GM23338 (cell line): ENCODE data around the gene SLC15A4. TPM values are rescaled to one million over a fixed set of nuclear protein-coding genes. Genes with fewer than 3 reads are reported as not detected.

Source experiments
- ATAC-seq: fragments of 200-7000 bp; cut with Tn5 transposase; 3 replicates; pipeline ENCODE4 v1.9.1; 2020
- DNase-seq: peaks from one replicate; pipeline ENCODE4 v3.0.0-alpha.2; 2015; ENCODE audit warnings: low spot score
- H2AFZ ChIP-seq: fragments of 200-600 bp; sonication (generic); 2 replicates; pipeline ENCODE4 v1.8.0; 2016; ENCODE audit warnings: antibody characterized with exemption, mild to moderate bottlenecking, moderate library complexity
- H3F3A ChIP-seq: fragments of 200-600 bp; sonication (generic); replicated peaks from 2 replicates; pipeline ENCODE4 v1.8.0; 2017; ENCODE audit warnings: antibody characterized with exemption, mixed run types, low read depth
- H3K27ac ChIP-seq: fragments of 200-600 bp; sonication (generic); 2 replicates; pipeline ENCODE4 v1.6.1; 2016; ENCODE audit warnings: low read depth
- H3K27me3 ChIP-seq: fragments of 200-600 bp; sonication (generic); 2 replicates; pipeline ENCODE4 v1.8.0; 2016; ENCODE audit warnings: mild to moderate bottlenecking, mixed run types, moderate library complexity; ENCODE audit not compliant: insufficient read depth
- H3K36me3 ChIP-seq: fragments of 200-600 bp; sonication (generic); 2 replicates; pipeline ENCODE4 v1.8.0; 2016; ENCODE audit warnings: mild to moderate bottlenecking; ENCODE audit not compliant: insufficient read depth
- H3K4me1 ChIP-seq: fragments of 200-600 bp; sonication (generic); 2 replicates; pipeline ENCODE4 v1.8.0; 2016; ENCODE audit warnings: mild to moderate bottlenecking, moderate library complexity; ENCODE audit not compliant: insufficient read depth
- H3K4me2 ChIP-seq: fragments of 200-600 bp; sonication (generic); 2 replicates; pipeline ENCODE4 v1.7.1; 2017; ENCODE audit warnings: mixed run types
- H3K4me3 ChIP-seq: fragments of 200-600 bp; sonication (generic); 2 replicates; pipeline ENCODE4 v1.6.1; 2016; ENCODE audit warnings: mixed run types
- H3K79me2 ChIP-seq: fragments of 200-600 bp; sonication (generic); replicated peaks from 2 replicates; pipeline ENCODE4 v1.8.0; 2017; ENCODE audit warnings: mild to moderate bottlenecking; ENCODE audit not compliant: insufficient read depth
- H3K9me2 ChIP-seq: fragments of 200-600 bp; sonication (generic); 2 replicates; pipeline ENCODE4 v1.8.0; 2017; ENCODE audit not compliant: insufficient read depth
- H4K20me1 ChIP-seq: fragments of 200-600 bp; sonication (generic); replicated peaks from 2 replicates; pipeline ENCODE4 v1.8.0; 2017; ENCODE audit warnings: mild to moderate bottlenecking; ENCODE audit not compliant: insufficient read depth
- H3K27ac Mint-ChIP-seq: 2 replicates; pipeline ENCODE4 v1.8.0; 2020; ENCODE audit warnings: inconsistent platforms, mild to moderate bottlenecking, moderate library complexity, mixed read lengths
- H3K27me3 Mint-ChIP-seq: 3 replicates; pipeline ENCODE4 v1.8.0; 2022; ENCODE audit warnings: low read depth, mild to moderate bottlenecking, moderate library complexity, mixed read lengths, inconsistent platforms; ENCODE audit not compliant: insufficient read depth, poor library complexity
- H3K36me3 Mint-ChIP-seq: 3 replicates; pipeline ENCODE4 v1.8.0; 2021; ENCODE audit warnings: low read depth, mild to moderate bottlenecking, inconsistent platforms, moderate library complexity, mixed read lengths
- H3K4me1 Mint-ChIP-seq: 3 replicates; pipeline ENCODE4 v1.8.0; 2020; ENCODE audit warnings: mild to moderate bottlenecking, inconsistent platforms, mixed read lengths
- H3K4me3 Mint-ChIP-seq: 3 replicates; pipeline ENCODE4 v1.8.0; 2021; ENCODE audit warnings: moderate library complexity, mild to moderate bottlenecking, inconsistent platforms, mixed read lengths
- H3K9me3 Mint-ChIP-seq: 3 replicates; pipeline ENCODE4 v1.8.0; 2020; ENCODE audit warnings: moderate library complexity, mild to moderate bottlenecking, inconsistent platforms, mixed read lengths
- EZH2 ChIP-seq: fragments of 200-600 bp; sonication (generic); IDR thresholded peaks from one replicate; pipeline ENCODE4 v1.8.0; 2017; ENCODE audit warnings: antibody characterized with exemption, mild to moderate bottlenecking, low read depth; ENCODE audit not compliant: unreplicated experiment
- EZH2phosphoT487 ChIP-seq: fragments of 200-600 bp; sonication (generic); IDR thresholded peaks from one replicate; pipeline ENCODE4 v1.8.1; 2018; ENCODE audit warnings: antibody characterized with exemption; ENCODE audit not compliant: unreplicated experiment
- JUNB ChIP-seq: IDR thresholded peaks from one replicate; pipeline ENCODE4 v1.6.1; 2016; ENCODE audit warnings: antibody characterized with exemption; ENCODE audit not compliant: unreplicated experiment
- polyA plus RNA-seq: library from polyadenylated mRNA; unstranded; fragments of >200 nt; fragmentation: Nextera tagmentation; extraction: Ambion mirVana; gene quantifications from 2 replicates; pipeline ENCODE4 v1.2.1, GENCODE V29; 2016
- total RNA-seq: library from RNA; depleted of rRNA; stranded (reverse); fragments of >200 nt; shearing (Covaris generic); gene quantifications from 2 replicates; pipeline ENCODE4 v1.2.3, GENCODE V29; 2014
- TF ChIP-seq, protein P1 (sequence below): IDR thresholded peaks from one replicate; pipeline ENCODE4 v1.6.1; 2018; ENCODE audit warnings: antibody characterized with exemption; ENCODE audit not compliant: unreplicated experiment
- TF ChIP-seq, protein P2 (sequence below): fragments of 250-450 bp; sonication (Bioruptor Pico); IDR thresholded peaks from 2 replicates; pipeline ENCODE4 v1.5.0; 2020; ENCODE audit warnings: mild to moderate bottlenecking, moderate library complexity

The SLC15A4 gene
- total and polyA plus RNA-seq, 2 experiments from 2014 or later, result 7.7 to 30.3 TPM

DNA sequence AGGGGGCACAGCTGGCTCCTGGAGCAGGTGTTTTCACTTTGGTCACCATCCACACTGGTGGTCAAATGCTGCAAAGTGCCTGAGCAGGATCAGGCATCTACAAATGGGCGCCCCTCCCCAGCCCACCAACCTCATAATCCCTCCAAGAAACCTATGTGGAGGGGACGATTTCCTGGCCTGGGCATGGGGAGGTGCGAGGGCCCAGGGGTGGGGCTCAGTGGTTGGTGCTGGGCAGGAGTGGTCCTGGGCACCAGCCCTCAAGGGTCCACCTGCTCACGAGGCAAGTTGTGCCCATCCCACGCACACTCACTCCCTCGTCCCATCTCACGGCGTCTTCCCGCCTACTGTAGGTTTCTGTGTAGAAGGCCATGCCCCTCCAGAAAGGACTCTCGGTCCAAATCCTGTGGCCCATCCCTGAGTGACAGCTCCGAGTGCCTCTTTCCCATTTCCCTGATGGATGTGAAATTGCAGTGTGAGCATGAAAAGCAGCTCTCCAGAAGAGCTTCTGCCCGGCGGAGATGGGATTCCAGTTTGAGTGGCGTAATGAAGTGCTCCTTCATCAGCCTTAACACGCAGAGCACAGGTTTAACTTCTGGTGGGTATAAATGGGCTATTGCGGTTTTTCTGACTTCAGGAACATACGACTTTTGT, 36.9 kb downstream of the SLC15A4 start (continued):
- TF ChIP-seq, protein P1, sequence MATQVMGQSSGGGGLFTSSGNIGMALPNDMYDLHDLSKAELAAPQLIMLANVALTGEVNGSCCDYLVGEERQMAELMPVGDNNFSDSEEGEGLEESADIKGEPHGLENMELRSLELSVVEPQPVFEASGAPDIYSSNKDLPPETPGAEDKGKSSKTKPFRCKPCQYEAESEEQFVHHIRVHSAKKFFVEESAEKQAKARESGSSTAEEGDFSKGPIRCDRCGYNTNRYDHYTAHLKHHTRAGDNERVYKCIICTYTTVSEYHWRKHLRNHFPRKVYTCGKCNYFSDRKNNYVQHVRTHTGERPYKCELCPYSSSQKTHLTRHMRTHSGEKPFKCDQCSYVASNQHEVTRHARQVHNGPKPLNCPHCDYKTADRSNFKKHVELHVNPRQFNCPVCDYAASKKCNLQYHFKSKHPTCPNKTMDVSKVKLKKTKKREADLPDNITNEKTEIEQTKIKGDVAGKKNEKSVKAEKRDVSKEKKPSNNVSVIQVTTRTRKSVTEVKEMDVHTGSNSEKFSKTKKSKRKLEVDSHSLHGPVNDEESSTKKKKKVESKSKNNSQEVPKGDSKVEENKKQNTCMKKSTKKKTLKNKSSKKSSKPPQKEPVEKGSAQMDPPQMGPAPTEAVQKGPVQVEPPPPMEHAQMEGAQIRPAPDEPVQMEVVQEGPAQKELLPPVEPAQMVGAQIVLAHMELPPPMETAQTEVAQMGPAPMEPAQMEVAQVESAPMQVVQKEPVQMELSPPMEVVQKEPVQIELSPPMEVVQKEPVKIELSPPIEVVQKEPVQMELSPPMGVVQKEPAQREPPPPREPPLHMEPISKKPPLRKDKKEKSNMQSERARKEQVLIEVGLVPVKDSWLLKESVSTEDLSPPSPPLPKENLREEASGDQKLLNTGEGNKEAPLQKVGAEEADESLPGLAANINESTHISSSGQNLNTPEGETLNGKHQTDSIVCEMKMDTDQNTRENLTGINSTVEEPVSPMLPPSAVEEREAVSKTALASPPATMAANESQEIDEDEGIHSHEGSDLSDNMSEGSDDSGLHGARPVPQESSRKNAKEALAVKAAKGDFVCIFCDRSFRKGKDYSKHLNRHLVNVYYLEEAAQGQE, result no peak
- TF ChIP-seq JUNB, result no peak
- TF ChIP-seq, protein P2, sequence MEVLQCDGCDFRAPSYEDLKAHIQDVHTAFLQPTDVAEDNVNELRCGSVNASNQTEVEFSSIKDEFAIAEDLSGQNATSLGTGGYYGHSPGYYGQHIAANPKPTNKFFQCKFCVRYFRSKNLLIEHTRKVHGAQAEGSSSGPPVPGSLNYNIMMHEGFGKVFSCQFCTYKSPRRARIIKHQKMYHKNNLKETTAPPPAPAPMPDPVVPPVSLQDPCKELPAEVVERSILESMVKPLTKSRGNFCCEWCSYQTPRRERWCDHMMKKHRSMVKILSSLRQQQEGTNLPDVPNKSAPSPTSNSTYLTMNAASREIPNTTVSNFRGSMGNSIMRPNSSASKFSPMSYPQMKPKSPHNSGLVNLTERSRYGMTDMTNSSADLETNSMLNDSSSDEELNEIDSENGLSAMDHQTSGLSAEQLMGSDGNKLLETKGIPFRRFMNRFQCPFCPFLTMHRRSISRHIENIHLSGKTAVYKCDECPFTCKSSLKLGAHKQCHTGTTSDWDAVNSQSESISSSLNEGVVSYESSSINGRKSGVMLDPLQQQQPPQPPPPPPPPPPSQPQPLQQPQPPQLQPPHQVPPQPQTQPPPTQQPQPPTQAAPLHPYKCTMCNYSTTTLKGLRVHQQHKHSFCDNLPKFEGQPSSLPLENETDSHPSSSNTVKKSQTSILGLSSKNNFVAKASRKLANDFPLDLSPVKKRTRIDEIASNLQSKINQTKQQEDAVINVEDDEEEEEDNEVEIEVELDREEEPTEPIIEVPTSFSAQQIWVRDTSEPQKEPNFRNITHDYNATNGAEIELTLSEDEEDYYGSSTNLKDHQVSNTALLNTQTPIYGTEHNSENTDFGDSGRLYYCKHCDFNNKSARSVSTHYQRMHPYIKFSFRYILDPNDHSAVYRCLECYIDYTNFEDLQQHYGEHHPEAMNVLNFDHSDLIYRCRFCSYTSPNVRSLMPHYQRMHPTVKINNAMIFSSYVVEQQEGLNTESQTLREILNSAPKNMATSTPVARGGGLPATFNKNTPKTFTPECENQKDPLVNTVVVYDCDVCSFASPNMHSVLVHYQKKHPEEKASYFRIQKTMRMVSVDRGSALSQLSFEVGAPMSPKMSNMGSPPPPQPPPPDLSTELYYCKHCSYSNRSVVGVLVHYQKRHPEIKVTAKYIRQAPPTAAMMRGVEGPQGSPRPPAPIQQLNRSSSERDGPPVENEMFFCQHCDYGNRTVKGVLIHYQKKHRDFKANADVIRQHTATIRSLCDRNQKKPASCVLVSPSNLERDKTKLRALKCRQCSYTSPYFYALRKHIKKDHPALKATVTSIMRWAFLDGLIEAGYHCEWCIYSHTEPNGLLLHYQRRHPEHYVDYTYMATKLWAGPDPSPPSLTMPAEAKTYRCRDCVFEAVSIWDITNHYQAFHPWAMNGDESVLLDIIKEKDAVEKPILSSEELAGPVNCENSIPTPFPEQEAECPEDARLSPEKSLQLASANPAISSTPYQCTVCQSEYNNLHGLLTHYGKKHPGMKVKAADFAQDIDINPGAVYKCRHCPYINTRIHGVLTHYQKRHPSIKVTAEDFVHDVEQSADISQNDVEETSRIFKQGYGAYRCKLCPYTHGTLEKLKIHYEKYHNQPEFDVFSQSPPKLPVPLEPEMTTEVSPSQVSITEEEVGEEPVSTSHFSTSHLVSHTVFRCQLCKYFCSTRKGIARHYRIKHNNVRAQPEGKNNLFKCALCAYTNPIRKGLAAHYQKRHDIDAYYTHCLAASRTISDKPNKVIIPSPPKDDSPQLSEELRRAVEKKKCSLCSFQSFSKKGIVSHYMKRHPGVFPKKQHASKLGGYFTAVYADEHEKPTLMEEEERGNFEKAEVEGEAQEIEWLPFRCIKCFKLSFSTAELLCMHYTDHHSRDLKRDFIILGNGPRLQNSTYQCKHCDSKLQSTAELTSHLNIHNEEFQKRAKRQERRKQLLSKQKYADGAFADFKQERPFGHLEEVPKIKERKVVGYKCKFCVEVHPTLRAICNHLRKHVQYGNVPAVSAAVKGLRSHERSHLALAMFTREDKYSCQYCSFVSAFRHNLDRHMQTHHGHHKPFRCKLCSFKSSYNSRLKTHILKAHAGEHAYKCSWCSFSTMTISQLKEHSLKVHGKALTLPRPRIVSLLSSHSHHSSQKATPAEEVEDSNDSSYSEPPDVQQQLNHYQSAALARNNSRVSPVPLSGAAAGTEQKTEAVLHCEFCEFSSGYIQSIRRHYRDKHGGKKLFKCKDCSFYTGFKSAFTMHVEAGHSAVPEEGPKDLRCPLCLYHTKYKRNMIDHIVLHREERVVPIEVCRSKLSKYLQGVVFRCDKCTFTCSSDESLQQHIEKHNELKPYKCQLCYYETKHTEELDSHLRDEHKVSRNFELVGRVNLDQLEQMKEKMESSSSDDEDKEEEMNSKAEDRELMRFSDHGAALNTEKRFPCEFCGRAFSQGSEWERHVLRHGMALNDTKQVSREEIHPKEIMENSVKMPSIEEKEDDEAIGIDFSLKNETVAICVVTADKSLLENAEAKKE (CRISPR knock-in tag), result no peak

DNA sequence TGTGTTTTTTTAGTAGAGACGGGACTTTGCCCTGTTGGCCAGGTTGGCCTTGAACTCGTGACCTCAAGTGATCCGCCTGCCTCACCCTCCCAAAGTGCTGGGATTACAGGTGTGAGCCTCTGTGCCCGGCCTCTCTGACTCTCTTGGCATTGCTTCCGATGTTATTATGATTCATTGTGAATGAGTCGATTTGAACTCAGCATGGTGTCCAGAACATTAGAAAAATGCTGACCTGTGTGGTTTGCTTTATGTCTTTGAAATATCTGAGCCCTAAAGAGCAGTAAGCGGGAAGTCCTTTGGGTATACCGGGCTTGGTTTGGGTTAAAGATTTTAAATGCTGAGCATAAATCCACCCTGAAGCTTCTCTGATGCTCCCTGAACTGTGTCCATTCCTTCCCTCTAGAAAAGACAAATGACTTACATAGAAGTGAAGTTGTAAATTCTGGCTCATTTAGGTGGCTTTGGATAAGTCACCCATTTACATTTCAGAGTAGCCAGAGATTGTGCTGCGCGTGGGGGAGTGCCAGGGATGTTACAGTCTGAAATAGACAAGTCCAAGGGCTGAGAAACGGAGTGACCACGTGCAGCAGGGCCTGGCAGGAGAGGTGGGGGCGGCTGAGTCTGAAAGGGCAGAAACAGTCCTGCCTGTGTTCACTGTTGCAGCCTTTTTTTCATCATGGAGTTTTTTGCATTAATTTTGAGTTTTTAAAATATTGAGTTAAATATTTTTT, 39.6 kb downstream of the SLC15A4 start:
- Histone ChIP-seq H3K4me3 (no peak overlapping the region), H3K27me3 (no peaks in the 10 kb centered on the region), H3K9me2 (no peaks in the 10 kb centered on the region), H2AFZ (no peak overlapping the region), H4K20me1 (no peaks in the 10 kb centered on the region), H3K79me2 (no peaks in the 10 kb centered on the region), H3K27ac (no peak overlapping the region), H3K4me2 (no peak overlapping the region), H3K36me3 (no peaks in the 10 kb centered on the region), H3F3A (no peaks in the 10 kb centered on the region), H3K4me1 (no peaks in the 10 kb centered on the region)
- Mint-ChIP-seq H3K36me3 (peaks cover 34% of the 10 kb centered on the region), H3K4me1 (no peaks in the 10 kb centered on the region), H3K4me3 (no peak overlapping the region), H3K9me3 (peaks cover 86% of the 10 kb centered on the region), H3K27me3 (peaks cover 10% of the 10 kb centered on the region), H3K27ac (no peak overlapping the region)
- ATAC-seq (no peak), DNase-seq (no peak)
- TF ChIP-seq EZH2 (no peak), EZH2phosphoT487 (no peak)
